Heart left ventricle (tissue), 16 donors: ENCODE measurements around the gene ADIRF. TPM values are rescaled to one million over a fixed set of nuclear protein-coding genes. Genes with fewer than 3 reads are reported as not detected.
A peak's percentile ranks its signal among the peaks of the same experiment; 100 is the strongest.
"Not testable (repeated sequence)": the region's sequence is repeated elsewhere in the genome, so short reads cannot be mapped to it uniquely, and the experiment has no call there.

Experiments used
- ATAC-seq, 4 donors: fragments of 200-7000 bp; cut with Tn5 transposase; one replicate each; pipeline ENCODE4 v1.9.1; 2020 to 2022; ENCODE audit warnings: moderate library complexity in 4 of 4, mild to moderate bottlenecking in 3 of 4, moderate number of reproducible peaks in 1 of 4
- DNase-seq, 5 donors: peaks; one replicate each; pipeline ENCODE4 v3.0.0-alpha.2; 2020
- H3K27ac ChIP-seq, 12 donors: fragments of 200-600 bp; sonication (generic) in 4 of 12; one replicate each; pipeline versions ENCODE4 v1.5.0 to v1.8.0; 2016 to 2022; ENCODE audit warnings: mild to moderate bottlenecking in 2 of 12
- H3K27me3 ChIP-seq, 9 donors: fragments of 200-600 bp; sonication (generic) in 2 of 9; one replicate each; pipeline versions ENCODE4 v1.5.1 to v1.8.0; 2016 to 2022; ENCODE audit warnings: mild to moderate bottlenecking in 3 of 9
- H3K36me3 ChIP-seq, 9 donors: fragments of 200-600 bp; sonication (generic) in 2 of 9; one replicate each; pipeline versions ENCODE4 v1.5.0 to v1.8.0; 2018 to 2022; ENCODE audit warnings: mild to moderate bottlenecking in 2 of 9
- H3K4me1 ChIP-seq, 12 donors: fragments of 200-600 bp; sonication (generic) in 4 of 12; one replicate each; pipeline versions ENCODE4 v1.5.0 to v1.8.0; 2016 to 2022; ENCODE audit warnings: mild to moderate bottlenecking in 3 of 12
- H3K4me3 ChIP-seq, 12 donors: fragments of 200-600 bp; sonication (generic) in 4 of 12; one replicate each; pipeline versions ENCODE4 v1.5.0 to v1.8.0; 2017 to 2022; ENCODE audit warnings: mild to moderate bottlenecking in 9 of 12, moderate library complexity in 4 of 12
- H3K9me3 ChIP-seq, 12 donors: fragments of 200-600 bp; sonication (generic) in 4 of 12; one replicate each; pipeline versions ENCODE4 v1.5.0 to v1.8.0; 2016 to 2022; ENCODE audit warnings: mild to moderate bottlenecking in 1 of 12
- POLR2A ChIP-seq, 2 donors: fragments of 450-650 bp; IDR thresholded peaks; one replicate each; pipeline ENCODE4 v1.6.1; 2017; ENCODE audit warnings: antibody characterized with exemption in 2 of 2, mild to moderate bottlenecking in 2 of 2, moderate library complexity in 2 of 2
- WGBS, 4 donors: extraction: QIAGEN DNeasy Blood & Tissue Kit in 2 of 4; methylation state at CpG; one replicate each; pipeline versions ENCODE4 v1.1.5 to v1.1.7; 2013 to 2018; 5-methylcytosine and 5-hydroxymethylcytosine counted together
- intact Hi-C, 10 donors: fragments of 100-400 bp; cut with DNase I; formaldehyde crosslinking; loops; one replicate each; pipeline versions ENCODE4 v1.11.1 to v1.14.2; 2022
- polyA plus RNA-seq, 2 donors: library from polyadenylated mRNA; stranded (reverse); fragments of 200-250 nt; gene quantifications; one replicate each; pipeline ENCODE4 v1.2.3, GENCODE V29; 2013
- total RNA-seq, 9 donors: library from RNA; depleted of rRNA in 2 of 9; stranded (reverse); fragments of >200 nt in 2 of 9; fragmentation: NEBNext Ultra II Directional in 3 of 9; extraction: Animal tissue kit (Norgen Biotek cat#: 25700) in 3 of 9; gene quantifications; one replicate each; pipeline versions ENCODE4 v1.1.0 to v1.2.4, GENCODE V29; 2016 to 2023
- TF ChIP-seq, protein P1 (sequence below), 12 donors: fragments of 200-600 bp; sonication (generic) in 4 of 12; IDR thresholded peaks; one replicate each; pipeline versions ENCODE4 v1.5.0 to v1.8.0; 2018 to 2022; ENCODE audit warnings: antibody characterized with exemption in 12 of 12, mild to moderate bottlenecking in 5 of 12
- donor health status: ischemic (EF 13 %, LVEDD 7.1; RV severe dilation, severe dysfunction).
- donor health status: healthy with polysubstance abuse.
- donor health status: DM: no; HTN: yes; CAD: no.
- donor health status: DM: no; HTN: no; CAD: no.
- donor health status: ischemic (EF 25% LVEDD 6.9; RV normal size, moderate dysfunction).
- donor health status: ischemic (EF 25% LVEDD 5.7; RV mildly dilated, moderate dysfunction).
- donor health status: healthy.
- donor health status: DM: yes; HTN: yes; CAD: no.
- donor health status: ischemic (EF 35%, LVEDD 5.7; RV mildly dilated, moderate dysfunction).
- donor health status: nonischemic (EF 11% LVEDD 7.7; RV severe dilation, severe dysfunction).
- donor health status: DM: yes; HTN: yes; CAD: no.
- donor health status: PGD.
- donor health status: ischemic (EF 29% LVEDD 5.4; RV normal size, mild dysfunction).
- donor health status: nonischemic (EF 23%, LVEDD 6.1; RV moderate dilation, normal function).

Gene ADIRF
- total and polyA plus RNA-seq, 11 donors = 21.2 to 189 (median 41.1) TPM

- peaks cover 0 to 47% (median 0%) of the 10 kb centered on the region in 9 donors for H3K36me3 ChIP-seq
- no peak overlapping the region for H3K4me3 ChIP-seq
- DNase-seq (no peak), ATAC-seq (no peak)
- TF ChIP-seq, protein P1, sequence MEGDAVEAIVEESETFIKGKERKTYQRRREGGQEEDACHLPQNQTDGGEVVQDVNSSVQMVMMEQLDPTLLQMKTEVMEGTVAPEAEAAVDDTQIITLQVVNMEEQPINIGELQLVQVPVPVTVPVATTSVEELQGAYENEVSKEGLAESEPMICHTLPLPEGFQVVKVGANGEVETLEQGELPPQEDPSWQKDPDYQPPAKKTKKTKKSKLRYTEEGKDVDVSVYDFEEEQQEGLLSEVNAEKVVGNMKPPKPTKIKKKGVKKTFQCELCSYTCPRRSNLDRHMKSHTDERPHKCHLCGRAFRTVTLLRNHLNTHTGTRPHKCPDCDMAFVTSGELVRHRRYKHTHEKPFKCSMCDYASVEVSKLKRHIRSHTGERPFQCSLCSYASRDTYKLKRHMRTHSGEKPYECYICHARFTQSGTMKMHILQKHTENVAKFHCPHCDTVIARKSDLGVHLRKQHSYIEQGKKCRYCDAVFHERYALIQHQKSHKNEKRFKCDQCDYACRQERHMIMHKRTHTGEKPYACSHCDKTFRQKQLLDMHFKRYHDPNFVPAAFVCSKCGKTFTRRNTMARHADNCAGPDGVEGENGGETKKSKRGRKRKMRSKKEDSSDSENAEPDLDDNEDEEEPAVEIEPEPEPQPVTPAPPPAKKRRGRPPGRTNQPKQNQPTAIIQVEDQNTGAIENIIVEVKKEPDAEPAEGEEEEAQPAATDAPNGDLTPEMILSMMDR (IDR thresholded peaks at IDR 0.05) = no peak
- TF ChIP-seq POLR2A (IDR thresholded peaks at IDR 0.05) = no peak
- intact Hi-C loops = no loop called here
- H3K27ac ChIP-seq = no peak overlapping the region
- 74 to 84% (median 81%) methylated on average over 3 of the region's 3 CpGs for WGBS, 4 donors
- H3K4me1 ChIP-seq = peaks cover 0 to 4% (median 0%) of the 10 kb centered on the region in 12 donors
- no peaks in the 10 kb centered on the region for H3K9me3 ChIP-seq
- H3K27me3 ChIP-seq = no peaks in the 10 kb centered on the region
Observed at GRCh38 chr10:87000491-87000890, 32.2 kb downstream of the ADIRF start.

DNA sequence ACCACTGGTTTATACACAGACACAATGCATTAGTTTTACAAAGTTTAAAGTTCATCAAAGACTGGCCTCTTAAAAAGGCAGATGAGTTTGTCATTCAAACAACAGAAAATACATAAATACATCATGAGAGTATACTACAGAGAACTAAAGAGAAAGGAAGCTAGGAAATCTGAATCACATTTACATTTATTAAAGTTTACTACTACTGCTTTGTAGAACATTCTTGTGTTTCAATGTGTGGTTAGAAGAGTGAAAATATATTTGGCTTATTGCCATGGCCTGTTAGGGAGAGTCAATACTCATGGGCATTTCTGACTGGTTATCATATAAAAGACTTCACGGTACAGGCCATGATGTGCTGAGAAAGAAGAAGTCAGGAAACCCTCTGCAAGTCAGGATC lies 38.8 kb downstream of the ADIRF start:
- ATAC-seq, H3K4me3 ChIP-seq, intact Hi-C loops, H3K27ac ChIP-seq, DNase-seq, H3K4me1 ChIP-seq, H3K9me3 ChIP-seq, H3K27me3 ChIP-seq, H3K36me3 ChIP-seq: not testable (repeated sequence)
- 33 to 69% (median 54%) methylated on average over 1 of the region's 1 CpG for WGBS, 4 donors

DNA sequence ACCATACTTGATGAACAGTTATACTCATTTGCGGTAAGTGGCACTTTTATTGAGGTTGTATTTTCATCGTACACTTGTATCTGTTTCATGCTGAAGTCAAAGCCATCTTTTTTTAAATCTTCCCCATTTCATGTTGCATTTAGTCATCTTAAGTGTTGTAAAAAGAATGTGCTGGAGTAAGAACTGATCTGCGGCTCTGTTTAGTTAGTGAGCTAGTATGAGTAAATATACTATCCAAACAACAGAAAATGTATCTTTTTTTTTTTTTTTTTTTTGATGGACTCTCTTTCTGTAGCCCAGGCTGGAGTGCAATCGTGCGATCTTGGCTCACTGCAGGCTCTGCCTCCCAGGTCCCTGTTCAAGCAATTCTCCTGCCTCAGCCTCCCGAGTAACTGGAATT lies 39.4 kb downstream of the ADIRF start:
- DNase-seq, H3K9me3 ChIP-seq, intact Hi-C loops, H3K27ac ChIP-seq, H3K4me3 ChIP-seq, H3K27me3 ChIP-seq, H3K4me1 ChIP-seq, ATAC-seq, H3K36me3 ChIP-seq: not testable (repeated sequence)
- 92 to 100% (median 98%) methylated on average over 6 of the region's 6 CpGs for WGBS, 4 donors

DNA sequence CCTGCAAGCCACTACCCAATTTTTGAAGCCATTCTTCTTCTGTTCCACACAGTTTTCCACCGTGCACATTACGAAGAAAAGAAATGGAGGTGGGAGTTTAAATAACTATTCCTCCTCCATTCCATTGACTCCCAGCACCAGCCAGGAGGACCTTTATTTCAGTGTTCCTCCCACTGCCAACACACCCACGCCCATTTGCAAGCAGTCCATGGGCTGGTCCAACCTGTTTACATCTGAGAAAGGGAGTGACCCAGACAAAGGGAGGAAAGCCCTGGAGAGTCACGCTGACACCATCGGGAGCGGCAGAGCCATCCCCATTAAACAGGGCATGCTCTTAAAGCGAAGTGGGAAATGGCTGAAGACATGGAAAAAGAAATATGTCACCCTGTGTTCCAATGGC lies 40.0 kb downstream of the ADIRF start:
- DNase-seq, H3K4me1 ChIP-seq, H3K9me3 ChIP-seq, intact Hi-C loops, ATAC-seq, H3K27ac ChIP-seq, H3K27me3 ChIP-seq, H3K4me3 ChIP-seq, H3K36me3 ChIP-seq: not testable (repeated sequence)
- 96 to 98% (median 98%) methylated on average over 7 of the region's 7 CpGs for WGBS, 4 donors

DNA sequence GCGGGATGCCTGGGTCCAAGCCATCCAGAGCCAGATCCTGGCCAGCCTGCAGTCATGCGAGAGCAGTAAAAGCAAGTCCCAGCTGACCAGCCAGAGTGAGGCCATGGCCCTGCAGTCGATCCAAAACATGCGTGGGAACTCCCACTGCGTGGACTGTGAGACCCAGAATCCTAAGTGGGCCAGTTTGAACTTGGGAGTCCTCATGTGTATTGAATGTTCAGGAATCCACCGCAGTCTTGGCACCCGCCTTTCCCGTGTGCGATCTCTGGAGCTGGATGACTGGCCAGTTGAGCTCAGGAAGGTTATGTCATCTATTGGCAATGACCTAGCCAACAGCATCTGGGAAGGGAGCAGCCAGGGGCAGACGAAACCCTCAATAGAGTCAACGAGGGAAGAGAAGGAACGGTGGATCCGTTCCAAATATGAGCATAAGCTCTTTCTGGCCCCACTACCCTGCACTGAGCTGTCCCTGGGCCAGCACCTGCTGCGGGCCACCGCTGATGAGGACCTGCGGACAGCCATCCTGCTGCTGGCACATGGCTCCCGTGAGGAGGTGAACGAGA lies 40.9 kb downstream of the ADIRF start:
- H3K4me3 ChIP-seq, H3K9me3 ChIP-seq, H3K27me3 ChIP-seq, H3K27ac ChIP-seq, intact Hi-C loops, ATAC-seq, H3K4me1 ChIP-seq, H3K36me3 ChIP-seq: not testable (repeated sequence)
- DNase-seq = peak in 2 of 5 donors; percentile 25 to 43
- WGBS, 4 donors = 88 to 92% (median 88%) methylated on average over 12 to 18 of the region's 18 CpGs

DNA sequence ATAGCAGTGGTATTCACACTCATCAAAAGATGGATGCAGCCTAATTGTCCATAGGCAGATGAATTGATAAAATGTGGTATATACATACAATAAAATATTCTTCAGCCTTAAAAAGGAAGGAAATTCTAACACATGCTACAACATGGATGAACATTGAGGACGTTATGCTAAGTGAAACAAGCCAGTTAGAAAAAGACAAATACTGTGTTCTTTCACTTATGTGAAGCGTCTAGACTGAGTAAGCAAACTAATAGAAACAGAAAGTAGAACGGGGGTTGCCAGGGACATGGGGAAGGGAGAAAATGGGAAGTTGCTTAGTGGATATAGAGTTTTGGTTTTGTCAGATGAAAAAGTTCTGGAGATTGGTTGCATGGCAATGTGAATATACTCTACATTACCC lies 45.2 kb downstream of the ADIRF start:
- H3K27ac ChIP-seq, H3K4me1 ChIP-seq, ATAC-seq, H3K9me3 ChIP-seq, DNase-seq, H3K4me3 ChIP-seq, H3K36me3 ChIP-seq, intact Hi-C loops, H3K27me3 ChIP-seq: not testable (repeated sequence)
- WGBS, 4 donors = 68 to 84% (median 84%) methylated on average over 3 of the region's 3 CpGs

GRCh38 chr10:87014986-87015716 lies 46.9 kb downstream of the ADIRF start:
- 84 to 88% (median 86%) methylated on average over 9 to 10 of the region's 10 CpGs for WGBS, 4 donors
- H3K27ac ChIP-seq, H3K4me3 ChIP-seq, H3K9me3 ChIP-seq, DNase-seq, H3K4me1 ChIP-seq, ATAC-seq, intact Hi-C loops, H3K27me3 ChIP-seq, H3K36me3 ChIP-seq: not testable (repeated sequence)

GRCh38 chr10:87018127-87018526 lies 49.8 kb downstream of the ADIRF start:
- H3K4me3 ChIP-seq, intact Hi-C loops, H3K9me3 ChIP-seq, ATAC-seq, H3K27me3 ChIP-seq, H3K36me3 ChIP-seq, DNase-seq, H3K27ac ChIP-seq, H3K4me1 ChIP-seq: not testable (repeated sequence)
- WGBS, 4 donors = 66 to 89% (median 82%) methylated on average over 6 of the region's 6 CpGs

GRCh38 chr10:87019066-87019465 lies 50.8 kb downstream of the ADIRF start:
- H3K27me3 ChIP-seq, H3K27ac ChIP-seq, H3K36me3 ChIP-seq, H3K4me1 ChIP-seq, H3K4me3 ChIP-seq, DNase-seq, intact Hi-C loops, ATAC-seq, H3K9me3 ChIP-seq: not testable (repeated sequence)
- WGBS, 4 donors = 80 to 89% (median 84%) methylated on average over 4 to 6 of the region's 6 CpGs

DNA sequence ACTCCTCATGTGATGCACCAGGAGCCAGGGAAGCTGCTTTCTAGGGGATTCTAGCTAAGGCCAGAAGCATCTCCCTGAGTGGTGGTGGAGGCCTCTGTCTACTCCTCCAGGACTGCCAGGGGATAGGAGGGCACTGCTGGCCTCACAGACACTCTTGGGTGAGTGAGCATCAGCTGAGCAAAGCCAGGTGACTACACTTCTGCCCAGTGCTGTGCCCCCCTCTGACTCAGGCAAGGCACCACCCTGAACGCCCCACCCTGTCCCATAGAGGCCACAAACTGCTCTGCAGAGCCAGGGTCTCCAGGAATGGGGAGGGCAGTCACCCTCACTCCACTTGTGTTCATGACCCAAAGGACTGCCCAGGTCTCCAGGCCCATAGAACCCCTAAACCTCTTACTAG lies 51.2 kb downstream of the ADIRF start:
- ATAC-seq, intact Hi-C loops, H3K4me1 ChIP-seq, H3K4me3 ChIP-seq, H3K27ac ChIP-seq, H3K9me3 ChIP-seq, H3K27me3 ChIP-seq, DNase-seq, H3K36me3 ChIP-seq: not testable (repeated sequence)
- WGBS, 4 donors = 95 to 100% (median 100%) methylated on average over 1 of the region's 1 CpG; no CpG with 5 or more reads in 1 of the 4 donors
